Activated B cell treated with CpG ODN at 0.5 μM for 24 hours (primary cell): ENCODE data around the gene CHRM5. TPM values are rescaled to one million over a fixed set of nuclear protein-coding genes. Genes with fewer than 3 reads are reported as not detected.
A peak's percentile ranks its signal among the peaks of the same experiment; 100 is the strongest.

Experiments used
- ATAC-seq: fragments of 200-7000 bp; cut with Tn5 transposase; one replicate; pipeline ENCODE4 v1.10.0; 2021; ENCODE audit warnings: low read depth, mild to moderate bottlenecking, moderate library complexity
- CTCF ChIA-PET: fragments of 350-600 bp; sonication (Branson Sonifier 250); formaldehyde crosslinking; loops from one replicate; lab custom pipeline; 2021; ENCODE audit warnings: antibody characterized with exemption; lab: Charles Lee
- POLR2A ChIA-PET: fragments of 350-600 bp; sonication (Branson Sonifier 250); formaldehyde crosslinking; loops from one replicate; lab custom pipeline; 2021; ENCODE audit warnings: antibody characterized with exemption; lab: Charles Lee
- DNase-seq: peaks from one replicate; pipeline ENCODE4 v3.0.0; 2022
- H3K27ac Mint-ChIP-seq: one replicate; pipeline ENCODE4 v1.8.0; 2020; ENCODE audit warnings: mixed read lengths
- H3K27me3 Mint-ChIP-seq: one replicate; pipeline ENCODE4 v1.8.0; 2021; ENCODE audit warnings: mixed read lengths
- H3K36me3 Mint-ChIP-seq: one replicate; pipeline ENCODE4 v1.8.0; 2021; ENCODE audit warnings: low read depth, mixed read lengths
- H3K4me1 Mint-ChIP-seq: one replicate; pipeline ENCODE4 v1.8.0; 2021; ENCODE audit warnings: mixed read lengths
- H3K4me3 Mint-ChIP-seq: one replicate; pipeline ENCODE4 v1.8.0; 2020; ENCODE audit warnings: mild to moderate bottlenecking, mixed read lengths
- H3K9me3 Mint-ChIP-seq: one replicate; pipeline ENCODE4 v1.8.0; 2020; ENCODE audit warnings: mixed read lengths
- intact Hi-C: fragments of 100-400 bp; cut with micrococcal nuclease; formaldehyde crosslinking; loops from one replicate; pipeline ENCODE4 v1.15.1; 2024
- total RNA-seq: library from RNA; stranded (reverse); gene quantifications from 2 replicates; pipeline ENCODE4 v1.2.3, GENCODE V29; 2022
- TF ChIP-seq, protein P1 (sequence below): fragments of 200-600 bp; IDR thresholded peaks from one replicate; pipeline ENCODE4 v1.8.0; 2022; ENCODE audit warnings: antibody characterized with exemption, mild to moderate bottlenecking

The CHRM5 gene
- total RNA-seq, 1 donor from 2014 or later: not detected

DNA sequence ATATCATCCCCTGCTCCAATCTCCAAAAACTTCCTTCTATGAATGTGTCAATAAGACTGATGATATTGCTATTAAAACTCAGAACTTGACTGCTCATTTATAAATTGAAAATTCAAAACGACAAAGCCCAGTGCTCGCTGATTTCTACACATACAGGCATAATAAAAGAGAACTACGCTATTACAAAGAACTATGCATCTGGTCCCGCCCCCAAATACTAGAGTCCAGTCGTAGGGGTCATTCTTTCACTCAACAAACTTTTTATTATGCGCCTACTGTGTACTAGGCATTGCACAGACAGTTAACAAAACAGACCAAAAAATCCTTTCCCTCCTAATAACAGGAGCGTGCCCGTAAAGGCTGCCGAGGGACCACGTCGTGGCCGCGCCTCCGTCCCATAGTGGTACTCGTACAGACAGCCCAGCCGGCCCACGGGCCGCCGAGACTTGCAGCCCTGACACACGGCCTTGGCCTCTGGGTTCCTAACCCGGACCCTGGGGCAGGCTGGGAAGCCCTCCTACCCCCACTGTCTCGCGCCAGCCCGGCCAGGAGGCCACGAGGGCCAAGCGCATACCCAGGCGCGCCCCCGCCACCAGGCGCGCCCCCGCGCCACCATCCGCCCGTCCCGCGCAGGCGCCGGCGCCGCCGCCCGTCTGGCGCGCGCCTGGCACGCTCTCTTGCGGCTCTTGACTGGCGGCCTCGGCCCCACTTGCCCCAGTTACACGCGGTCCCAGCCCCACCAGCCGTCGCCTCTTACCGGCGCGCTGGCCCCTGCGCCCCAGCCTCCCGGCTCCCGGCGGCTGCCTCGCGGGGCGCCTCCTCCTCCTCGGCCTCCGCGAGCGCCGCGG, 70.0 kb downstream of the CHRM5 start:
- Mint-ChIP-seq H3K9me3 (no peaks in the 10 kb centered on the region), H3K27ac (peak overlapping the region; percentile 89), H3K4me1 (peaks cover 18% of the 10 kb centered on the region), H3K27me3 (no peaks in the 10 kb centered on the region), H3K4me3 (peak overlapping the region; percentile 92), H3K36me3 (no peaks in the 10 kb centered on the region)
- TF ChIP-seq, protein P1, sequence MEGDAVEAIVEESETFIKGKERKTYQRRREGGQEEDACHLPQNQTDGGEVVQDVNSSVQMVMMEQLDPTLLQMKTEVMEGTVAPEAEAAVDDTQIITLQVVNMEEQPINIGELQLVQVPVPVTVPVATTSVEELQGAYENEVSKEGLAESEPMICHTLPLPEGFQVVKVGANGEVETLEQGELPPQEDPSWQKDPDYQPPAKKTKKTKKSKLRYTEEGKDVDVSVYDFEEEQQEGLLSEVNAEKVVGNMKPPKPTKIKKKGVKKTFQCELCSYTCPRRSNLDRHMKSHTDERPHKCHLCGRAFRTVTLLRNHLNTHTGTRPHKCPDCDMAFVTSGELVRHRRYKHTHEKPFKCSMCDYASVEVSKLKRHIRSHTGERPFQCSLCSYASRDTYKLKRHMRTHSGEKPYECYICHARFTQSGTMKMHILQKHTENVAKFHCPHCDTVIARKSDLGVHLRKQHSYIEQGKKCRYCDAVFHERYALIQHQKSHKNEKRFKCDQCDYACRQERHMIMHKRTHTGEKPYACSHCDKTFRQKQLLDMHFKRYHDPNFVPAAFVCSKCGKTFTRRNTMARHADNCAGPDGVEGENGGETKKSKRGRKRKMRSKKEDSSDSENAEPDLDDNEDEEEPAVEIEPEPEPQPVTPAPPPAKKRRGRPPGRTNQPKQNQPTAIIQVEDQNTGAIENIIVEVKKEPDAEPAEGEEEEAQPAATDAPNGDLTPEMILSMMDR: no peak
- ChIA-PET POLR2A (interaction anchor here (1.1 to 1.7 kb wide), 6 partner anchors 64 to 331 kb away, joined by 3 to 14 read pairs (median 7); partner anchors contain the start of genes EMC4, EMC7, LPCAT4 and PGBD4), CTCF (no interaction called here)
- intact Hi-C loops: loop anchor here (1.0 to 10.0 kb wide), 7 partner anchors 24 to 1509 kb away; partner anchors contain the start of genes DPH6, FMN1, KATNBL1 and LPCAT4
- ATAC-seq (peak; percentile 79), DNase-seq (peak; percentile 71)

DNA sequence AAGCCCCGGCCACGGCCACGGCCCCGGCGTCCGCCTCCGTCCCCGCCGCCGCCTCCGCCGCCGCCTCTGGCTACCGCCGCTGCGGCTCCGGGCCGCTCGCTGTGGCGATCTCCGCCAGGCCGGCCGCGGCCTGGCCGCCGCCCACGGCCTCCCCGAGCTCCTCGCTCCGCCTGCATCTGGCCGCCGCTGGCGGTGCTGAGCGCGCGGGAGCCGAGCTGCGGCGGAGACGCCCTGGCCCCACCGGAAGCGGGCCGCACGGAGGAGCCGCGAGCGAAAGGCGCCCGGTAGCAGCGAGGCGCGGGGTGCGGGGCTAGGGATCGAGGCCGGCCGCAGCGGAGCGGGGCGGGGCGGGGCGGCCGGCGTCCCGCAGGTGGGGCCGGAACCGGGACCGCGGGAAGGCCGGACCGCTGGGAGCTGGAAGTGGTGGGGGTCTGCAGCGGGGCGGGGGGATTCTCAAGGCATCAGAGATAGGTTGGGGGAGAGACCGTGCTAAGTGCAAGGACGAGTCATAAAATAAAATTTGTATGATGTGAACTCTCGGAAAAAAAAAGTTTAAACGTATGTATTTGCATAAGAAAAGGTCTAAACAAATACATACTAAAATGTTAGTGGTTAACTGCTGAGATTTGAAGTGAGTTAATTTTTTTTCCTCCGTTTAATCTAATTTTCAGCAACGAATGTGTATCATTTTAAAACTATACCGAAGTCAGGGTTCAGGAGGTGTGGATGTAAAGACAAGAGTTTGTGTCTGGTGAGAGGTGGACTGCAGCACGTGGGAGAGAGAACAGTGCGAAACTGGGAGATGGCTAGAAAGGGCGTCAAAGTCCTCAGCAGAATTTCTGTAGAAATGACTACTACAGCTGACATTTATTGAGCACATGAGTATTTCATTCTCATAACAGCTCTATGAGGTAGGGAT, 70.8 kb downstream of the CHRM5 start, which contains the start of gene AVEN:
TSS of gene AVEN (minus strand) at position 334 of the 919 bp plus-strand sequence. CDS start at position 176, 158 bp downstream.
- POLR2A ChIA-PET: interaction anchor here (0.6 to 1.7 kb wide), 7 partner anchors 18 to 330 kb away, joined by 3 to 14 read pairs (median 7); partner anchors contain the start of genes EMC4, EMC7 and PGBD4
- peak; percentile 64 for ATAC-seq

DNA sequence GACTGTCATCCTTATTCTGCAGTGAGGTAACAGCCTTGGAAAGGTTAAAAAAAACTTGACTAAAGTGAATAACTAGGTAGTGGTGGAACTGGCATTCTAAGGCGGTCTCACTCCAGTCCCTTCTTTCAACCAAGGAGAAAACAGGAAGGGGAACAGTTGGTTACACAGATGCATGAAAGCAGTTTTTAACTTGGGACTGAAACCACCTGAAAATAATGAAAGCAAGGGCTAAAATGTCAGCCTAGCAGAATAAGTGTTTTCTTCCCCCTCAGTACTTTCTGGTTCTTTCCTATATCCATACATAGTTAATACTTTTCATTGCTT, 71.5 kb downstream of the CHRM5 start:
- DNase-seq: no peak
- intact Hi-C loops: loop anchor here (1.0 to 10.0 kb wide), 5 partner anchors 62 to 1508 kb away; partner anchors contain the start of genes DPH6, EMC7, FMN1 and NOP10
- Mint-ChIP-seq H3K27ac (peak overlapping the region; percentile 94), H3K27me3 (no peaks in the 10 kb centered on the region), H3K36me3 (no peaks in the 10 kb centered on the region), H3K4me1 (peaks cover 18% of the 10 kb centered on the region), H3K9me3 (no peaks in the 10 kb centered on the region), H3K4me3 (peak overlapping the region; percentile 79)
- no peak for ATAC-seq
- TF ChIP-seq, protein P1: no peak
- CTCF ChIA-PET: interaction anchor here (1.7 kb wide), 1 partner anchor 170 kb away, joined by 5 read pairs; the partner anchor contains the start of gene KATNBL1
- POLR2A ChIA-PET: interaction anchor here (1.0 to 1.7 kb wide), 5 partner anchors 19 to 330 kb away, joined by 3 to 14 read pairs (median 9); partner anchors contain the start of genes EMC4, EMC7 and PGBD4

More for the DNA sequence above, 70.8 kb downstream of the CHRM5 start, which contains the start of gene AVEN:
- H3K9me3 Mint-ChIP-seq: no peaks in the 10 kb centered on the region
- H3K27ac Mint-ChIP-seq: peak within 1 kb of the TSS; percentile 94
- H3K27me3 Mint-ChIP-seq: no peaks in the 10 kb centered on the region
- H3K4me3 Mint-ChIP-seq: peak within 1 kb of the TSS; percentile 92
- H3K36me3 Mint-ChIP-seq: no peaks in the 10 kb centered on the region
- peaks cover 18% of the 10 kb centered on the region for H3K4me1 Mint-ChIP-seq
- no peak for DNase-seq
- intact Hi-C loops: loop anchor here (1.0 to 10.0 kb wide), 8 partner anchors 23 to 1508 kb away; partner anchors contain the start of genes DPH6, EMC7, FMN1 and KATNBL1
- TF ChIP-seq, protein P1: no peak
- CTCF ChIA-PET: interaction anchor here (1.7 kb wide), 1 partner anchor 171 kb away, joined by 5 read pairs; the partner anchor contains the start of gene KATNBL1

DNA sequence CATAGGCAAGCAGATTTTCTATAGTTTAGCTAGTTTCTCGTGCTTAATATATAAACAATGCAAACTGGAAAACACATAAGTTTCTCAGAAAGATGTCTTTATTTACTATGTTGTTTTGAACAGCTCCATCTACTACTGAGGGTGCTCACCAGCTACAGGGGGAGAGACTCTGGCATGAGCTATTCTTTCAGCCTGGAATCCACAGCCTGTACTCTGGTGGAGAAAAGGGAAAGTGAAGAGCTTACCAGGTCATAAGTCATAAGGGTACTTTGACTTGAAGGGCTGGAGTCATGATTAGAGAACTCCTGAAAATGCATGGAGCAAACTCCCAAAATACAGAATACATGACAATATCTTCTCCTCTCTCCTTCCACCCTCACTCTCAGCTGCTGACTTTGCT, 75.1 kb downstream of the CHRM5 start:
- H3K27me3 Mint-ChIP-seq: no peaks in the 10 kb centered on the region
- DNase-seq (no peak), ATAC-seq (no peak)
- TF ChIP-seq, protein P1: no peak
- no peak overlapping the region for H3K4me3 Mint-ChIP-seq
- intact Hi-C loops: no loop called here
- POLR2A ChIA-PET: no interaction called here
- H3K9me3 Mint-ChIP-seq: no peaks in the 10 kb centered on the region
- no peak overlapping the region for H3K27ac Mint-ChIP-seq
- H3K36me3 Mint-ChIP-seq: no peaks in the 10 kb centered on the region
- CTCF ChIA-PET: no interaction called here
- peaks cover 12% of the 10 kb centered on the region for H3K4me1 Mint-ChIP-seq
